Activated CD8-positive, alpha-beta memory T cell treated with anti-CD3 and anti-CD28 coated beads, Interleukin-2, amount 50 U/mL, for 1 hour (primary cell): ENCODE data around the gene ARHGAP29.

Experiments used
- DNase-seq: peaks from one replicate; pipeline ENCODE4 v3.0.0-alpha.2; 2020; ENCODE audit errors: extremely low read depth

Gene ARHGAP29

GRCh38 chr1:94124538-94124937 is 112.8 kb downstream of the ARHGAP29 start:
- no peak for DNase-seq

DNA sequence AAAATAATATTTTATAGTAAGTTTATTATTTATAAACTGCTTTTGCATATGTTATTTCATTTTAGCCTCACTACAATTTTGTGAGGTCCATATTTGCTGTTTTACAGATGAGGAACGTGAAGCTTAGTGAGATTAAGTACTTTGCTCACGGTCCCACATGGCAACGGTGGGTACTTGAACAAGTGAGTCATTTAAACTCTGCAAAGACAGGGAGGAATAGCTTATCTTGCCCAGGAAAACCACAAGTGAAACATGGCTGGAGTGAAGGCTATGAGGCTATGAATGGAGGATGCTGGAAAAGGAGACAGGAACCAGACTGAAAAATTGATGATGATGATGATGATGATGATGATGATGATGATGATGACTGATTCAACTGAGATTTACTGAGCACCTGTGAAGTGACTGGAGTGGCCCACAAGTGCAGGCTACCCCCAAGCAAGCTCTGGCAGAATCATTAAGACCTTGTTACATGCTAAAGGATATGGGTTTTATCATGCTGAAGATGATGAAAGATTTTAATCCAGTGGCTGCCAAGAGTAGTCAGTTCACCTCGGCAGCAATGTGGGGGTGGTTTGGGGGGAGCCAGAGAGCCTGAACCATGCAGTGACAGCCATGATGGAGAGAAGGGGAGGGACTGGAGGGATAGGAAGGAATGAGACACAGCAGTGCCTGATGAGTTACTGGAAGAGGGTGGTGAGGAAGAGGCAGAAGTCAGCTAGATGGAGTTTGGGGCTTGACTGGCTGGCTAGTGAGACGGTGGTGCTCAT is 115.0 kb downstream of the ARHGAP29 start:
- DNase-seq, result no peak
